RWPE1 (cell line): Measurements from ENCODE around the gene PDLIM3.

ENCODE experiments used
- CTCF ChIA-PET: fragments of 350-600 bp; sonication (Branson Sonifier 250); formaldehyde crosslinking; extraction: SDS; loops from one replicate; lab custom pipeline; 2021; lab: Yijun Ruan, JAX
- POLR2A ChIA-PET: fragments of 400-600 bp; formaldehyde crosslinking; extraction: SDS; loops from one replicate; lab custom pipeline; 2020; ENCODE audit warnings: antibody characterized with exemption; ENCODE audit not compliant: low non-redundant PET; lab: Yijun Ruan, JAX
- DNase-seq: peaks from one replicate; pipeline ENCODE4 v3.0.0; 2012; ENCODE audit warnings: low spot score
- H3K27ac ChIP-seq: fragments of 450-650 bp; 2 replicates; pipeline ENCODE4 v1.5.1; 2017
- CTCF ChIP-seq: fragments of 450-650 bp; conservative IDR thresholded peaks from 2 replicates; pipeline ENCODE4 v1.5.1; 2017; ENCODE audit warnings: low read depth, mild to moderate bottlenecking

PDLIM3 gene, protein sequence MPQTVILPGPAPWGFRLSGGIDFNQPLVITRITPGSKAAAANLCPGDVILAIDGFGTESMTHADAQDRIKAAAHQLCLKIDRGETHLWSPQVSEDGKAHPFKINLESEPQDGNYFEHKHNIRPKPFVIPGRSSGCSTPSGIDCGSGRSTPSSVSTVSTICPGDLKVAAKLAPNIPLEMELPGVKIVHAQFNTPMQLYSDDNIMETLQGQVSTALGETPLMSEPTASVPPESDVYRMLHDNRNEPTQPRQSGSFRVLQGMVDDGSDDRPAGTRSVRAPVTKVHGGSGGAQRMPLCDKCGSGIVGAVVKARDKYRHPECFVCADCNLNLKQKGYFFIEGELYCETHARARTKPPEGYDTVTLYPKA

GRCh38 chr4:185534866-185535611 lies at the start of gene PDLIM3:
Gene PDLIM3 (minus strand): TSS chr4:185535507. CDS start chr4:185535434, 73 bp downstream.
- ChIA-PET POLR2A (interaction anchor here (0.6 kb wide), 1 partner anchor 48 kb away, joined by 5 read pairs; no protein-coding TSS in a partner anchor), CTCF (no interaction called here)
- H3K27ac ChIP-seq, result no peak within 1 kb of the TSS
- peak; percentile 29 for DNase-seq
- TF ChIP-seq CTCF, result no peak

DNA sequence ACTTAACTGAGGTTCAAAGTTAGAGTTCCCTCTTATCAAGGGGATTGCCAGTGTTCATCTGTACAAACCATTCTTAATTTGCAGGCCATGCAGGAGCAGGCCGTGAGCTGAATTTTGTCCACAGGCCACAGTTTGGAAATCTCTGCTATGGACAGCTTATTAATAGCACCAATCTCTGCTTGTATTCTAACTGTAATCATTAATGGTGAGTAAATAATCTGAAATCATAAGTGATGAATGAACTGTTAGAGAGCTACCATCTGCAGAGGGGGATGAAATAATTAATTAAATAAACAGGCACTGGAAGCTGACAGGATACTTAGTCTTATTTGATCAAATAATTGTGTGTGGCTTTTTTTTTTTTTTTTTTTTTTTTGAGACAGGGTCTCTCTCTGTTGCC lies 48.5 kb upstream of the PDLIM3 start:
- DNase-seq, result no peak
- TF ChIP-seq CTCF, result no peak
- CTCF ChIA-PET, result interaction anchor here (0.6 kb wide), 2 partner anchors 12 to 136 kb away, joined by 4 to 5 read pairs; no protein-coding TSS in a partner anchor
- no peak overlapping the region for H3K27ac ChIP-seq
- POLR2A ChIA-PET, result no interaction called here

DNA sequence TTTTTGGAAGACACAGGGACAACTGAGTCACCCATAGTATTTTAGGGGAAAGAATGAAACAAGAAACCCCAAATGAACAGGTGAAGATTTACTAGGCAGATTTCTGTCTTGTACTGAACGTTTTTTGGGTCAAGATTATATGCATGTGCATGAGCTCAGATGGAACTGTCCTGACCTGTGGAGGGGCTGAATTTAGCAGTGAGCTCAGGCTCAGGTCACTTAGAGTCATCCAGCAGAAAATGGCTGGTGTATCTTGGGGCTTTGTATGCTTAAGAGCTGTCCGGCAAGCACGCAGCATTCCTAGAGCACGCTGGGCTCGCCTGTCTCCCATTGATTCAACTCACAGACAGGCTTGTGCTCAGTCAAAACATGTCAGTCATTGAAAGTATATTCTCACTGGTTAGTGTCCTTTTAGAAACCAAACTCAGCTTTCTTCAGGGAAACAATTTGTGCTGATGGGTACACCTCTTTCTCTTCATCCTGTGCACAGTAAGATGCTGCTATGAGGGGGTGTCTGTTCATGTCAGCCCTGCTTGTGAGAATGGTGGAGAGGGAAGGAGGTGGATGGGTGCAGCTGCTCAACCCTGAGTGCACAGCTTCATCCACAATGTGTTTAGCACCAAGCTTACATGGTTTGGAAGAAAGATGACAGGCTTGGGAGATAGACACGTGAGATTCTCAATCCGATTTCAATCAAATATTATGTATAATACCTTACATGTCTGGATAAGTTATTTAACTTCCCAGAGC lies 47.5 kb upstream of the PDLIM3 start:
- ChIA-PET CTCF (interaction anchor here (1.2 kb wide), 1 partner anchor 15 kb away, joined by 3 read pairs; no protein-coding TSS in a partner anchor), POLR2A (interaction anchor here (0.6 kb wide), 1 partner anchor 47 kb away, joined by 5 read pairs; the partner anchor contains the start of gene PDLIM3)
- no peak for TF ChIP-seq CTCF
- H3K27ac ChIP-seq, result no peak overlapping the region
- no peak for DNase-seq

- CTCF ChIA-PET, result no interaction called here
Measured at GRCh38 chr4:185580699-185581098, 45.4 kb upstream of the PDLIM3 start.

GRCh38 chr4:185578284-185578683 lies 43.0 kb upstream of the PDLIM3 start:
- no peak for DNase-seq
- ChIA-PET POLR2A (no interaction called here), CTCF (interaction anchor here (0.6 kb wide), 1 partner anchor 562 kb away, joined by 3 read pairs; no protein-coding TSS in a partner anchor)
- TF ChIP-seq CTCF, result no peak
- H3K27ac ChIP-seq, result no peak overlapping the region

More at GRCh38 chr4:185580699-185581098, 45.4 kb upstream of the PDLIM3 start:
- TF ChIP-seq CTCF, result no peak
- no peak for DNase-seq
- POLR2A ChIA-PET, result no interaction called here
- no peak overlapping the region for H3K27ac ChIP-seq
